ENCODE results near the gene CLEC10A.
A peak's percentile ranks its signal among the peaks of the same experiment; 100 is the strongest.
"Not testable (repeated sequence)": the region's sequence is repeated elsewhere in the genome, so short reads cannot be mapped to it uniquely, and the experiment has no call there.

CLEC10A gene

DNA sequence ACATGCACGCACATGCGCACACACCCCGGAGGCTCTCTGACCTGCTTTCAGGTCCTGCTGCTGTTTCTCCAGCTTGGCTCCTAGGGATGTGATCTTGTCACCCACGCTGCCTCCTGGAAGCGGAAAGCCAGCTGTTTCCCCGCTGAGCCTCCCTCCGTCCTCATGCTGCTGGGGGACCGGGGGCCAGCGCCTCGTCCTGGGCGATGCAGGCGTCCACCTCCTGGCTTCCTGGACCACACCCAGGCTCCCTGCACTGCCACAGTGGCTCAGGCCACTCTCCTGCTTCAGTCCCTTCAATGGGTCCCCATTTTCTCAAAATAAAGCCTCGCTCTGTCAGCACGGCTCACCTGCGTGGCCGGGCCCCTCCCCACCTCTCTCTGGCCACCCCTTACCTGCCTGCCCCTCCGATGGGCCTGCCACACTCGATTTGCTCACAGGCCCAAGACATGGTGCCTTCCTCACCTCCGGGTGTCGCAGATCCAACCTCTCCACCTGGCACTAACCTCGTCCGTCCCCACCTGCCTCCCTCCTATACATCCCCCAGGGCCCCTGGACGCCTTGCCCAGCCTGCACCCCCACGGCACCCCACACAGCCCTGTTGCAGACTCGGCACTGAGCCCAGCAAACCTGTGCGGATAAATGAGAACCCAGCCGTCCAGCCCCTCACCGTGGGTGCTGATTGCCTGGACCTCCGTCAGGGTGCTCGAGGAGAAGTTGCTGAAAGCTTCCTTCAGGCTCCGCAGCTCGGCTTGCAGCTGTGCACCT, 27.9 kb upstream of the CLEC10A start:
- no peak for DNase-seq

DNA sequence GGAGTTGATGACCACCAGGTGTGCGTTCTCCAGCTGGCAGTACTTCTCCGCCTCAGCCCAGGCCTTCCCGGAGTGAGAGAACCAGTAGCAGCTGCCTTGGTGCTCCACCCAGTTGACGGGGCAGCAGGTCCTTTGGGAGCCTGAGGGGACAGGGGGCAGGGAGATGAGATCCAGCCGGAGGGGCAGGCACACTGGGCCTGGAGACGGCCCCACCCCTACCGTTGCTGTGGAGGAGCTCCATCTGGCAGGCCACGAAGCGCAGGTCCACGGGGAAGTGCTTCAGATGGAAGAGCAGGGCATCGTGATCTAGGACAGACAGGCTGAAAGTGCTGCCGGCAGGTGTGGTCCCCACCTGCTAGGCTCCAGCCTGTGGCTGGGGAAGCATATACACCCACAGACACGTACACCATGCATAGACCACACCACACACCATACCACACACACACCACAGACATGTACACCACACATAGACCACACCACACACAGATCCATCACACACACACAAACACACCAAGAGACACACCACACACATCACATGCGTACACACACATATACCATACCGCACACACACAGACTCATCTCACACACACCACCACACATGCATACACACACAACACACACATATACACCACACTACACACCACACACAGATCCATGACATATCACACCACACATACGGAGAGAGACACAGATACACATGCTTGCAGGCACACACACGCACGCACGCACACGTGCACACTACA, 27.1 kb upstream of the CLEC10A start:
- DNase-seq, result peak; percentile 65 to 92 (median 81)

DNA sequence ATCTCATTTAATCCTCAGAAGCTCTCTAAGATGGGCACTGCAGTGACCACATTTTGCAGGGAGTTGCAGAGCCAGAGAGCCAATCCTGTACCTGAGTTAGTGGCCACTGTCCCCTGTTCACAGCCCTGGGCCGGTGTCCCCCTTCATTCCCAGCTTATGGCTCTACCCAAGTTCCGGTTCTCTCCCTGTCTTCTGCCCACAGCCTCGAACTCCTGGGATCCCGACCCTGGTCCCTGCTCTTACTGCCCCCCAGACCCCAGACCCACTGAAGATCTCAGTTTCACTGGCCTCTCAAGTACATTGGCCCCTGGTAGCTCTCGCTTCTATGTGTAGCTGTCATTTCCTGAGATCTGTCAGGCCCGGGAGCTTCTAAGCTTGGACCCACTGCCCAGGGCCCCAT, 22.4 kb upstream of the CLEC10A start:
- no peak for DNase-seq

DNA sequence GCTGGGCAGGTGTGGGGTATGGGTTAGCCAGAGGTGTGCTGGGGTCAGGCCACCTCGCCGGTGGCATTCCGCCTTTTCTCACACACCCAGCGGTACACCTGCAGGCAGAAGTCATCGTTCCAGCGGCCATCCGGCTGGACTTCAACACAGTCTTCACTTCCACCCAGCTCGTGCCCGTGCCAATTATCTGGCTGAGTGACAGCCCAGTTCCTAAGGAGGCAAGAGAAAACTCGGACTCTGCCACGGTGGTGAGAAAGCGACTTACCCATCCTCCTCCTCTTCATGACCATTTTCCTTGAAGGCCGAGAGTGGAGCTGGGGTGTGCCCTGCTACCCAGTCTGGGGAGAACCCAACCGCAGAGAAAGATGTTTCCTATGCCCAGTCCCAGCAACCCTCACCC, 21.5 kb upstream of the CLEC10A start:
- DNase-seq, result no peak

DNA sequence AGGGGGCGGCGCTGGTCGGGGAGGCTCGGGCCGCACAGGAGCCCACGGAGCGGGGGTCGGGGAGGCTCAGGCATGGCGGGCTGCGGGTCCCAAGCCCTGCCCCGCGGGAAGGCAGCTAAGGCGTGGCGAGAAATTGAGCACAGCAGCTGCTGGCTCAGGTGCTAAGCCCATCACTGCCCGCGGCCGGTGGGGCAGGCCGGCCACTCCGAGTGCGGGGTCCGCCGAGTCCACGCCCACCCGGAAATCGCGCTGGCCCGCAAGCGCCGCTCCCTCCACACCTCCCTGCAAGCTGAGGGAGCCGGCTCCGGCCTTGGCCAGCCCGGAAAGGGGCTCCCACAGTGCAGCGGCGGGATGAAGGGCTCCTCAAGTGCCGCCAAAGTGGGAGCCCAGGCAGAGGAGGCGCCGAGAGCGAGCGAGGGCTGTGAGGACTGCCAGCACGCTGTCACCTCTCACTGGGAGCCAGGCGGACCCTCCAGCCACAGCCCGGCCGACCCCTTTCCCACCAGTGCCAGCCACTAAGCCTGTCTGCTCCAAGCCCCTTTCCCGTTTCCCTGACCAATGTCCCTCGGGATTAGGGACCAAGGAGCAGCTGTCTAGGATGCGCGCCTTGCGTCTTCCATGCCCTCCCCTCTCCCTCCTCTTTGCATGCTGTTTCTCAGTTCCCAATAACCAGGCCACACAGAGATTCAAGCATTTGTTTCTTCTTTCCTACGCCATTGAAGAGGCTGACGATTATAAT, 20.8 kb upstream of the CLEC10A start:
- not testable (repeated sequence) for DNase-seq

DNA sequence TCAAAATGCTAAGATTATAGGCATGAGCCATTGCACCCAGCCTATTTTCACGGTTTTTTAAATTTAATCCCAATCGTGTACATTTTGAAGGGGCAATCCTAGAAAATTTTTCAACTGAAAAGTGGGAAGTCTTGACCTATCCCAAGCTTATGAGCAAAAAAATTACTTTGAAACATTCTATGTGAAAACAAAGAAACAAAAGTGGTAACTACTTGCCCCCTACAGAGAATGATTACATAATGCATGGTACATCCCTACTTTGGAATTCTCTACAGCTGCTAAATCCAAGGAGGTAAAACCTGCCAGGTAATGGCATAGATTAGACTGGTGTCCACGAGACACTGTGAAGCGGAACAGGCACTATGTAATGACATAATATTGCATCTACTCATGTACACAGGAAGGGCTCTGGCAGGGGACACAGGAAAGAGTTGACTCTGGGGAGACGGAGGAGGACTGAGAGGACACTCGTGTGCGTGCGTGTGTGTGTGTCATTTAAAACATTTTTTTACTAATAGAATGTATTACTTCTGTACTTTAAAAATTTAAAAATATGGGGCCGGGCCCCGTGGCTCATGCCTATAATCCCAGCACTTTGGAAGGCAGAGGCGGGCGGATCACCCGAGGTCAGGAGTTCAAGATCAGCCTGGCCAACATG, 18.9 kb upstream of the CLEC10A start:
- DNase-seq, result no peak

DNA sequence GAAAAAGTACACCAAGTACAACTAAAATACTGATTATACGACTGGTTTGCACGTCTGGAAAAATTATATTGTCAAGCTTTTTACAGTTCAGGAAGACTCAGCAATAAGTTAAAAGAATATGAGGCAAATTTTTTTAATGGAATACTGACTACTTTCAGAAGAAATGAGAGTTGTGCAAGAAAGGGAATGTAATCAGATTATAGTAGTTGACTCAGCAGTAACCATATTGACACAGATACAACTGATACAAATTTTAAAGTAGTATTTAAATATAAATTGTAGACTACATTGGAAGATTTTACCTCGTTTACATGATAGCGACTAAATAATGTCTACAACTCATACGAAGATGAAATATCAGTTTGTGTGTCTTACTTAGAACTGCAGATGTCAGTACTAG, 17.9 kb upstream of the CLEC10A start:
- DNase-seq, result no peak

DNA sequence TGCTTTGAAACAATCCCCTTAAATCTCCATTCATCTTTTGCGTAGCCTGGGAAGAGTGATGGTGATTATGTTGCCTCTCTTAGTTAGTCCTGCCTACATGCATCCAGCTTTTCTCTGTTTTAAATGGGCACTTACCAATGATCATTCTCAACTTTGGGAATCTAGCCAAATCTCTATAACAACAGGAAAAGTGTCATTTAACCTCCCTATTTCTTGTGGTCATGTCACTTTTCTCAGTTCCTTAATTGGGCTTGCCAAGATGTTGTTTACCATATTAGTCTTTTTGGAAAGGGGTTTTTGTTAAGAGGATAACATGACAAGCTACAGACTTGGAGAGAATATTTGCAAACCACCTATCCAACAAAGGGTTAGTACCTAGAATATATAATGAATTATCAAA, 15.6 kb upstream of the CLEC10A start:
- DNase-seq, result peak in 1 of 3 experiments; percentile 19

DNA sequence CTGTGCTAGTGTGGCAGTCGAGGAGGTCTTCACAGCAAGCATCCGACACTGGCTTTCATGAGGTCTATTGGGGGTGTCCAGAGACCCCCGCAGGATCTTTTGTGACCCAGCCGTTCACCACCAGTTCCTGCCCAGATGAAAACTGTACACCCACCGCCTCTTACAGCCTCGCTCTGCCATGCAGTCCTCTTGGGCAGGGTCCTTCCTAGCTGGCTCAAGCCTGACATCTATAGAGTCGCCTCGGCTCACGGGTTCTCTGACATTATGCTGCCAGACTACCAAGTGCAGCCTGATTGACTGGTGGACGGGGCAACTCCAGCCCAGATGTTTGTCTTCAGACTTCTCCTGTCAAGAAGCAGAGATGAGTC, 14.6 kb upstream of the CLEC10A start:
- DNase-seq, result no peak

DNA sequence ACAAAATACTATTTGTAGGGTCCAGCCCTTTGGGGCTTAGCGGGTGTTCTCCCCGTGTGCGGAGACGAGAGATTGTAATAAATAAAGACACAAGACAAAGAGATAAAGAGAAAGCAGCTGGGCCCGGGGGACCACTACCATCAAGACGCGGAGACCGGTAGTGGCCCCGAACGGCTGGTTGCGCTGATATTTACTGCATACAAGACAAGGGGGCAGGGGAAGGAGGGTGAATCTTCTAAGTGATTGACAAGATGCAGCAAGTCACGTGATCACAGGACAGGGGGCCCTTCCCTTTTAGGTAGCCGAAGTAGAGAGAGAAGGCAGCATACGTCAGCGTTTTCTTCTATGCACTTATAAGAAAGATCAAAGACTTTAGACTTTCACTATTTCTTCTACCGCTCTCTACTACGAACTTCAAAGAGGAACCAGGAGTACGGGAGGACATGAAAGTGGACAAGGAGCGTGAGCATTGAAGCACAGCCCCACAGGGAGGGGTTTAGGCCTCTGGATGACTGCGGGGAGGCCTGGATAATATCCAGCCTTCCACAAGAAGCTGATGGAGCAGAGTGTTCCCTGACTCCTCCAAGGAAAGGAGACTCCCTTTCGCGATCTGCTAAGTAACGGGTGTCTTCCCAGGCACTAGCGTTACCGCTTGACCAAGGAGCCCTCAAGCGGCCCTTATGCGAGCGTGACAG, 11.4 kb upstream of the CLEC10A start:
- not testable (repeated sequence) for DNase-seq

DNA sequence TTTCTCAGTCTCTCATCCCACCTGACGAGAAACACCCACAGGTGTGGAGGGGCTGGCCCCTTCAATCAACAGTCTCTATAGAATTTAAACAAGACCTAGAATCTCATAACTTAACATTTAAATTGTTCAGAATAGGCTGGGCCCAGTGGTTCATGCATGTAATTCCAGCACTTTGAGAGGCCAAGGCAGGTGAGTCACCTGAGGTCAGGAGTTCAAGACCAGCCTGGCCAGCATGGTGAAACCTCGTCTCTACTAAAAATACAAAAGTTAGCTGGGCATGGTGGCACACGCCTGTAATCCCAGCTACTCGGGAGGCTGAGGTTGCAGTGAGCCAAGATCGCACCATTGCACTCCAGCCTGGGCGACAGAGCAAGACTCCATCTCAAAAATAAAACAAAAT, 9.5 kb upstream of the CLEC10A start:
- not testable (repeated sequence) for DNase-seq

DNA sequence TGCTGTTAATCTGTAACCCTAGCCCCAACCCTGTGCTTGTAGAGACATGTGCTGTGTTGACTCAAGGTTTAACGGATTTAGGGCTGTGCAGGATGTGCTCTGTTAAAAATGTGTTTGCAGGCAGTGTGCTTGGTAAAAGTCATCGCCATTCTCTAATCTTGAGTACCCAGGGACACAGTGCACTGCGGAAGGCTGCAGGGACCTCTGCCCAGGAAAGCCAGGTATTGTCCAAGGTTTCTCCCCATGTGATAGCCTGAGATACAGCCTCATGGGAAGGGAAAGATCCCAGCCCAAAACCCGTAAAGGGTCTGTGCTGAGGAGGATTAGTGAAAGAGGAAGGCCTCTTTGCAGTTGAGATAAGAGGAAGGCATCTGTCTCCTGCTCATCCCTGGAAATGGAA, 8.4 kb upstream of the CLEC10A start:
- DNase-seq, result not testable (repeated sequence)

DNA sequence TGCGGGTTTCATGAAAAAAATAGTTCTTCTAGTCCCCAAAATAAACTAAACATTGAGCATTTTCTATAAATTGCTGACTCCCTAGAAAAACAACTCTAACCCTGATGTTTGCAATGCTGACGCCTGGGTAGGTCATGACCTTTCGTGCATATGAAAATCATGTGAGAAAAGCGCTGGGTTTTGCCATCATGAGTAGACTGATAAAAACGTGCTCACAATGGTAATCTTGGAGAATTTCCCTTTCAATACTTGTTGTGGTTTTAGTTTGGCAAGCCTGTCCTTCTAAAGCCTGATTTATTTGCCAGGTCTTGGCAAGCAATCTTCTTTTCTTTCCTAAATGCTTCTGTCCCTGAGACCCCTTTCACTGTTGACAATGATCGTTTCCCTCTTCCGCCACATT, 4.0 kb upstream of the CLEC10A start:
- DNase-seq, result no peak

DNA sequence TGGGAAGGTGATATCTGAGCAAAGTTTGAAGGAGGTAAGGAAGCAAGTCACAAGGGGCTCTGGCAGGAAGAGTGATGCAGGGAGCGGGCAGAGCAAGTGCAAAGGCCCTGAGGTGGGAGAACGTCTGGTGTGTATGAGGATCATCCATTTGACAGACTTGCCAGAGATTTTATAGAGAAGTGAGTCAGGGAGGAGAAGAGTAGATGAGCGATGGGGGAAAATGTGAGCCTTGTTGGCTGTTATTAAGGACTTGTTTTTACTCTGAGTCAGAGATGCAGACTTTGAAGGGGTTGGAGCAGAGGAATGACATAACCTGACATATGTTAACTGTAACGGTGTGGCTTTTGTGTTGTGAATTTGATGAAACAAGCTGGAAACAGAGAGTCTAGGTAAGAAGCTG, 3.5 kb upstream of the CLEC10A start:
- no peak for DNase-seq

DNA sequence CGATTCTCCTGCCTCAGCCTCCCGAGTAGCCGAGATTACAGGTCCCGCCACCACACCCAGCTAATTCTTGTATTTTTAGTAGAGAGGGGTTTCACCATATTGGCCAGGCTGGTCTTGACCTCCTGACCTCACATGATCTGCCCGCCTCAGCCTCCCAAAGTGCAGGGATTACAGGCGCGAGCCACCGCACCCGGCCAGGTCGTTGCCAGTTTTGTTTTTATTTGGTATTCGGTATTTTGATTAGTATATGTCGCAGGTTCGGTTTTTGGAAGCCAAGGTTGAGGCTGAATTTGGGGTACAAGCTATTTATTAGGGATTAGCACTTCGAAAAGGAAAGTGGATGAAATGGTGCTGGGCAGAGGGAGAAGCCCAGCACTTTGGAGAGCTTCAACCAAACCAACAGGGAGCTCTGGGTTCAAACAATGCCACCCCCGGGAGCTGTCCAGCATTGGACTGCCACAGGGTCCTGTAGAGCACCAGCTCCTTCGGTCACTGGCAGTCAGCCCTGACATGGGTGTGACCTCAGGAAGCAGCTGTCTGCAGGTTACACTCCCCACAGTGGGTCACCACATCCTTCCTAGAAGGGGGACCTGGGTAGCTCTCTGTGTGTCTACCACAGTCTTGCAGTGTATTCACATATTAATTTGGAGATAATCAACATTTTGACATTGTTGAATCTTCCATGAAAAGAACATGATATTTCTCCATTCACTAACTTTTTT, 1.5 kb upstream of the CLEC10A start:
- DNase-seq, result no peak

DNA sequence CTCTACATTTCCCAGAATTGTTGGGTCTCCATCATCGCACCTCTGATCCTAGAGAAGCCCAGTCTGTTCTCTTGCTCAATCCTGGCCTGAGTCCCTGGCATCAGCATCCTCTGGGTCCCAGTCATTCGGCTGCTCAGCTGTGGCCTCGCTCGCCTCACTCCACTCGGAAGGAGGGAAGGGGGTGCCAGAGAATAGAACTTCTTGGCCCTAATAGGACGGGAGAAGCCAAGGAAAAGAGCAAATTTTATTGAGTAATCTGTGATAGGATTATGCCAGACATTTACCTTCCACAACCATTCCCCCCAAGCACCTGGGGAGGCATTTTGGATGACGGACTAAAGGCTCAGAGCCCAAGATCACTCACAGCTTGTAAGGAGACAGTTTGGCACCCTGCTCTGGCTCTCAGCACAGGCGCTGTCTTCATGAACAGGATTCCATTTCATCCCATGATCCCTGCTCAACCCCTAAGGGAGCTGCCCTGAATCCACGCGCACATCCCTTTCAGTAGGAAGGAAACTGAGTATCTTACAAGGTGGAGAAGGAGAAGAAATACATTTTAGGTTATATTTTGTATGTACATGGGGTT, 498 bp upstream of the CLEC10A start:
- DNase-seq, result no peak

DNA sequence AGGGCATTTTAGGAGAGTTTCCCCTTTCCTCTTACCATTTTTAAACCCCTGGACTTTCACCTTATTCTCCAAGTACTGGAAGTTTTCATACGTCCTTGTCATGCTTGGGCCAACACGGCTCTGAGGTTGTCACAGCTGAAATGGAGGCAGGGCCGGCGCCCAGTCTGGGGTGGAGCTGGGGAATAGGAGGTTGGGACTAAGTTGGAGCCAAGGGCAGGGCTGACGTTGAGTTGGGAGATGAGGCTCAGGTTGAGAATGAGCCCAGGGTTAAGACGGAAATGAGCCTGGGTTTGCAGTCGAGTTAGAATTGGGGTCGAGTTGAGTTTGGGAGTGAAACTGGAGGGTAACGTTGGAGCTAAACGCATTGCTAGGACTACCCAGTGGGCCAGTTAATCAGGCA, 1.3 kb downstream of the CLEC10A start:
- no peak for DNase-seq

DNA sequence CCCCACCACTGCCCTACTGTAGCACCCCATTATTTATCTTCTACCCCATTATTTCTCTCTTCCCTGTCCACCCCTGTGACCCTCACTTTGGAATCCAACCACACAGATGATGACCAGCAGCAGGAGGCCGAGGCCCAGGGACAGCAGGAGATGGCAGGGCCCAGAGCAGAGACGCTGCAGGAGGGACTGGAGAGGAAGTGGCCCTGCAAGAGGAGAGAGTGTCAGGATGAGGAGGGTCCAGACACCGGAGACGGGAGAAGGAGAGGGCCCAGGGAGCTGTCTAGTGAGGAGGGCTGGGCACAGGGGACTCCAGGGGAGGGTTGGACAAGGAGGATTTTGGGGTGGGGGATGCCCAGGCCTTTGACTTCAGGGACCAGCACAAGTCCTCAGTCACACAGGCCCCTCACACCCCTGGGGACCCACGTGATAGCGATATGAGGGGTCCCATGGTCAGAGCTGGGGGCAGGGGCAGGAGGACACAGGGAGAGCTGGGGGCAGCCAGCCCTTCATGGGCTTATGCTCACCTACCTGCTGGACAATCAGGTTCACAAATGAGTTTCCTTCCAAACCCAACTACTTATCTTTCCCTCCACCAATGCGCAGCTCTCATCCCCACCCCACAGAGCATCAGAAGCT, 2.0 kb downstream of the CLEC10A start:
- no peak for DNase-seq

DNA sequence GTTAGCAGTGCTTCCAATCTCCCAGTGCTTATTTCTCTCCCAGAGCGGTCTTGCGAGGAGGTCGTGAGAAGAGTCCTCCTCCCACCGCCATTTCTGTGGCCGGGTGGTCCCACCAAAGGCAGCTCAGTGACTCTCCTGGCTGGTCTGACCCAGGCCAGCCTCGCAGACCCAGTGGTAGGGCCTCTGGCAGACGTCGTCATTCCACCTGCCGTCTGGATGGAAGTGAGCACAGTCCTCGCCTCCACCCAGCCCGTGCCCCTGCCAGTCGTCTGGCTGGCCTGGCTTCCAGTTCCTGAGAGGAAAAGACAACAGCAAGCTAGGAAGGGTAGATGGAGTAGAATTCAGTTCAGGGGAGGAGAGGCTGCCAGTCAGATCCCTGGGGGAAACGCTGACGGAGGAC, 5.1 kb downstream of the CLEC10A start:
- no peak for DNase-seq

DNA sequence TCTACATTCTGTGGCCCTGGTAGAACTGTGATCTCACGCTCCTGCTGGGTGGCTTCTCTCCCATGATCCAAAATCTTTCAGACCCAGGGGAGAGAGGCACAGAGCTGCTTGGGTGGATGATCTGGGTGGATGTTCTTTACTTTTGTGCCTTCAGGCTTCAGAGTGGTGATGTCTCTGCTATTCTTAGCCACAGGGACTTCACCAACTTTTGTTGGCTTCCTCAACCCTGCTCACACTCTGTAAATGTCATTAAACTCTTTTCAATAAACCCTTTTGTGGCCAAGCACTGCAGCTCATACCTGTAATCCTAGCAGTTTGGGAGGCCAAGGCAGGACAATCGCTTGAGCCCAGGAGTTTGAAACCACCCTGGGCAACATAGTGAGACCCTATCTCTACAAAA, 7.6 kb downstream of the CLEC10A start:
- DNase-seq, result no peak

DNA sequence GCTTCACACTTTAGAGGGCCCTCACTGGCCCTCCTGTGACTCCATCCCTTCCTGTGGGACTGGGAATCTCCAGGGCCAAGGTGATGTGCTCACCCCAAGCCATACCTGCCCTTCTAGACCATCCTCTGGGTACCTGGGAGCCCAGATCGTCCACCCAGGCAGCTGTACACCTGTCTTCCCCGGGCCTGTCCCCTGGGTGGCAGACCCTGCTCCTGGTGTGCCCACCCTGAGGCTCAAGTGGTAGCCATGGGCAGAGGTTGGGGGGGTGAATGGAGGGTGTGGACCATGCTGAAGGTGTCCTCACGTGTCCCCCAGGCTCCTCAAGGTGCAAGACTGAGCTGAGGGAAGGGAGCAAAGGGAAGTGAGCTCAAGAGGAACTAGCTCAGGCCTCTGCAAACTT, 9.3 kb downstream of the CLEC10A start:
- DNase-seq, result no peak

Measured in NCI-H1417 (cell line).